ENCODE data around the gene IFI27L2.

DNA sequence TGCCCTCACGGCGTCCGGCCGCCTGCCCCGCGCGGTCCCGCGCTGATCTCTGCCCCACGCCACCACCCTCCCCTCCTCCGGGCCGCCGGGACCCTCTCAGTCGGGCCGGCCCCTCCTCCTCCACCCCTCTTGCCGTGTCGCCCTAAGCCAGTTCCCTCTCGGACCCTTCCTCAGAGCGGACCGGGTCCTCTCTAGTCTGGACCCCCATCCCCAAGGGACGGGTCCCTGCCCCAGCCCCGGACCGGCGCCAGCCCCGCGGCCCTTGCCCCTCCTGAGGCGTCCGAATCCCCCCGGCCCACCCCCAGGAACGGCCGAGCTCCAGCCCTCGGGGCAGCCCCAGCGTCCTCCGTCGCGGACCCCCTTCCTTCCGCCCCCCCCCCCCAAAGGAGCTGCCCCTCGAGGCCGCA lies 45.2 kb upstream of the IFI27L2 start:
- TF ChIP-seq, protein P1, sequence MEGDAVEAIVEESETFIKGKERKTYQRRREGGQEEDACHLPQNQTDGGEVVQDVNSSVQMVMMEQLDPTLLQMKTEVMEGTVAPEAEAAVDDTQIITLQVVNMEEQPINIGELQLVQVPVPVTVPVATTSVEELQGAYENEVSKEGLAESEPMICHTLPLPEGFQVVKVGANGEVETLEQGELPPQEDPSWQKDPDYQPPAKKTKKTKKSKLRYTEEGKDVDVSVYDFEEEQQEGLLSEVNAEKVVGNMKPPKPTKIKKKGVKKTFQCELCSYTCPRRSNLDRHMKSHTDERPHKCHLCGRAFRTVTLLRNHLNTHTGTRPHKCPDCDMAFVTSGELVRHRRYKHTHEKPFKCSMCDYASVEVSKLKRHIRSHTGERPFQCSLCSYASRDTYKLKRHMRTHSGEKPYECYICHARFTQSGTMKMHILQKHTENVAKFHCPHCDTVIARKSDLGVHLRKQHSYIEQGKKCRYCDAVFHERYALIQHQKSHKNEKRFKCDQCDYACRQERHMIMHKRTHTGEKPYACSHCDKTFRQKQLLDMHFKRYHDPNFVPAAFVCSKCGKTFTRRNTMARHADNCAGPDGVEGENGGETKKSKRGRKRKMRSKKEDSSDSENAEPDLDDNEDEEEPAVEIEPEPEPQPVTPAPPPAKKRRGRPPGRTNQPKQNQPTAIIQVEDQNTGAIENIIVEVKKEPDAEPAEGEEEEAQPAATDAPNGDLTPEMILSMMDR (IDR thresholded peaks at IDR 0.05): no peak
- no peak for TF ChIP-seq POLR2A (IDR thresholded peaks at IDR 0.05)
